Loucy (cell line): ENCODE results near the gene NOC2L.

ENCODE experiments used
- H2AFZ ChIP-seq: fragments of 200-600 bp; sonication (generic); 2 replicates; pipeline ENCODE4 v1.6.0; 2016; ENCODE audit warnings: antibody characterized with exemption, mild to moderate bottlenecking, low read length, moderate library complexity
- H3F3A ChIP-seq: fragments of 200-600 bp; 2 replicates; pipeline ENCODE4 v1.6.0; 2016; ENCODE audit warnings: antibody characterized with exemption, low read depth, mild to moderate bottlenecking
- H3K27me3 ChIP-seq: fragments of 200-600 bp; sonication (generic); 2 replicates; pipeline ENCODE4 v1.6.1; 2014; ENCODE audit warnings: low read length, mild to moderate bottlenecking; ENCODE audit not compliant: insufficient read depth, poor library complexity, severe bottlenecking
- H3K36me3 ChIP-seq: fragments of 200-600 bp; sonication (generic); 2 replicates; pipeline ENCODE4 v1.6.1; 2016; ENCODE audit warnings: low read length; ENCODE audit not compliant: insufficient read depth
- H3K4me1 ChIP-seq: fragments of 200-600 bp; sonication (generic); 2 replicates; pipeline ENCODE4 v1.5.1; 2014; ENCODE audit warnings: low read length, mild to moderate bottlenecking; ENCODE audit not compliant: insufficient read depth, poor library complexity, severe bottlenecking
- H3K4me2 ChIP-seq: fragments of 200-600 bp; sonication (generic); 2 replicates; pipeline ENCODE4 v1.6.0; 2014; ENCODE audit warnings: antibody characterized with exemption, low read length, low read depth, mild to moderate bottlenecking; ENCODE audit not compliant: poor library complexity, severe bottlenecking
- H3K4me3 ChIP-seq: fragments of 200-600 bp; sonication (generic); 2 replicates; pipeline ENCODE4 v1.5.1; 2014; ENCODE audit warnings: low read length, mild to moderate bottlenecking, mixed read lengths; ENCODE audit not compliant: poor library complexity, severe bottlenecking
- H3K79me2 ChIP-seq: fragments of 200-600 bp; sonication (generic); 2 replicates; pipeline ENCODE4 v1.6.1; 2014; ENCODE audit warnings: low read length; ENCODE audit not compliant: insufficient read depth
- H3K9ac ChIP-seq: fragments of 200-600 bp; sonication (generic); 2 replicates; pipeline ENCODE4 v1.6.0; 2014; ENCODE audit warnings: mild to moderate bottlenecking, low read depth, low read length, moderate library complexity; ENCODE audit not compliant: poor library complexity, severe bottlenecking
- H3K9me2 ChIP-seq: fragments of 200-600 bp; sonication (generic); replicated peaks from 2 replicates; pipeline ENCODE4 v1.6.1; 2016; ENCODE audit warnings: low read depth, low read length, mixed read lengths
- H3K9me3 ChIP-seq: fragments of 200-600 bp; sonication (generic); 2 replicates; pipeline ENCODE4 v1.6.1; 2014; ENCODE audit warnings: mild to moderate bottlenecking, antibody characterized with exemption, low read length, low read depth; ENCODE audit not compliant: insufficient read depth
- H4K20me1 ChIP-seq: fragments of 200-600 bp; sonication (generic); 2 replicates; pipeline ENCODE4 v1.6.0; 2014; ENCODE audit warnings: antibody characterized with exemption, low read length, mild to moderate bottlenecking; ENCODE audit not compliant: insufficient read depth, poor library complexity, severe bottlenecking
- CTCF ChIP-seq: fragments of 200-600 bp; sonication (generic); conservative IDR thresholded peaks from 2 replicates; pipeline ENCODE4 v1.5.1; 2014; ENCODE audit warnings: mild to moderate bottlenecking, antibody characterized with exemption, low read length
- EZH2phosphoT487 ChIP-seq: fragments of 200-600 bp; IDR thresholded peaks from 2 replicates; pipeline ENCODE4 v1.6.1; 2018; ENCODE audit warnings: antibody characterized with exemption, mild to moderate bottlenecking, moderate library complexity, borderline replicate concordance

NOC2L gene

GRCh38 chr1:974293-974640, 15.2 kb upstream of the NOC2L start:
- no peaks in the 10 kb centered on the region for H3K79me2 ChIP-seq
- TF ChIP-seq CTCF (no peak), EZH2phosphoT487 (no peak)
- H3K36me3 ChIP-seq = no peaks in the 10 kb centered on the region
- H3K9me3 ChIP-seq = no peaks in the 10 kb centered on the region
- no peak overlapping the region for H3K4me3 ChIP-seq
- H4K20me1 ChIP-seq = no peaks in the 10 kb centered on the region
- H3K4me2 ChIP-seq = no peak overlapping the region
- no peaks in the 10 kb centered on the region for H3K27me3 ChIP-seq
- peaks cover 4% of the 10 kb centered on the region for H3K4me1 ChIP-seq
- H3K9ac ChIP-seq = no peak overlapping the region
- H3K9me2 ChIP-seq = no peaks in the 10 kb centered on the region
- H3F3A ChIP-seq = no peaks in the 10 kb centered on the region
- no peak overlapping the region for H2AFZ ChIP-seq

- Histone ChIP-seq H3K36me3 (no peaks in the 10 kb centered on the region), H3K4me3 (no peak overlapping the region), H2AFZ (no peak overlapping the region), H4K20me1 (no peaks in the 10 kb centered on the region), H3F3A (no peaks in the 10 kb centered on the region), H3K79me2 (no peaks in the 10 kb centered on the region), H3K9me3 (no peaks in the 10 kb centered on the region), H3K9me2 (no peaks in the 10 kb centered on the region), H3K4me2 (no peak overlapping the region), H3K4me1 (peaks cover 4% of the 10 kb centered on the region), H3K27me3 (no peaks in the 10 kb centered on the region), H3K9ac (no peak overlapping the region)
- no peak for TF ChIP-seq EZH2phosphoT487
- TF ChIP-seq CTCF = no peak
Observed at GRCh38 chr1:973459-974292, 14.6 kb upstream of the NOC2L start.

- no peaks in the 10 kb centered on the region for H3K27me3 ChIP-seq
Observed at GRCh38 chr1:972726-973458, 13.8 kb upstream of the NOC2L start.

More at GRCh38 chr1:972726-973458, 13.8 kb upstream of the NOC2L start:
- Histone ChIP-seq H3K79me2 (no peaks in the 10 kb centered on the region), H3K36me3 (no peaks in the 10 kb centered on the region), H3K9me2 (no peaks in the 10 kb centered on the region), H2AFZ (no peak overlapping the region), H3K9me3 (no peaks in the 10 kb centered on the region), H3K4me2 (no peak overlapping the region), H4K20me1 (no peaks in the 10 kb centered on the region), H3F3A (no peaks in the 10 kb centered on the region), H3K4me3 (no peak overlapping the region), H3K4me1 (peaks cover 4% of the 10 kb centered on the region), H3K9ac (no peak overlapping the region)
- no peak for TF ChIP-seq CTCF
- TF ChIP-seq EZH2phosphoT487 = no peak
